GM18909 (cell line): Measurements from ENCODE around the gene CTAGE8.
"Not testable (repeated sequence)": the region's sequence is repeated elsewhere in the genome, so short reads cannot be mapped to it uniquely, and the experiment has no call there.

Experiments used
- ATAC-seq: cut with Tn5 transposase; IDR thresholded peaks from one replicate; pipeline ENCODE4 v1.9.1; 2021; ENCODE audit warnings: mild to moderate bottlenecking; ENCODE audit not compliant: unreplicated experiment, poor library complexity

CTAGE8 gene

GRCh38 chr7:144262128-144262527 lies 7.0 kb downstream of the CTAGE8 start:
- ATAC-seq: not testable (repeated sequence)

- ATAC-seq: not testable (repeated sequence)
Observed at GRCh38 chr7:144259067-144259466, 10.0 kb downstream of the CTAGE8 start.

GRCh38 chr7:144256112-144256511 lies 13.0 kb downstream of the CTAGE8 start:
- ATAC-seq: no peak

GRCh38 chr7:144255471-144255897 lies 13.6 kb downstream of the CTAGE8 start:
- no peak for ATAC-seq

GRCh38 chr7:144252307-144252706 lies 16.8 kb downstream of the CTAGE8 start:
- ATAC-seq: not testable (repeated sequence)

GRCh38 chr7:144247674-144248330 lies 21.3 kb downstream of the CTAGE8 start:
- ATAC-seq: not testable (repeated sequence)

GRCh38 chr7:144246967-144247366 lies 22.1 kb downstream of the CTAGE8 start:
- ATAC-seq: not testable (repeated sequence)

- not testable (repeated sequence) for ATAC-seq
Observed at GRCh38 chr7:144245372-144245771, 23.7 kb downstream of the CTAGE8 start.

GRCh38 chr7:144239365-144239764 lies 29.7 kb downstream of the CTAGE8 start, which contains the start of gene OR2A42:
TSS of gene OR2A42 (minus strand) at chr7:144239605. CDS start at chr7:144232843, 6,762 bp downstream.
- ATAC-seq: not testable (repeated sequence)

- ATAC-seq: not testable (repeated sequence)
Observed at GRCh38 chr7:144238530-144239082, 30.5 kb downstream of the CTAGE8 start.

GRCh38 chr7:144233039-144233438 lies 36.0 kb downstream of the CTAGE8 start:
- ATAC-seq: not testable (repeated sequence)

- not testable (repeated sequence) for ATAC-seq
Observed at GRCh38 chr7:144231027-144231426, 38.1 kb downstream of the CTAGE8 start.

- not testable (repeated sequence) for ATAC-seq
Observed at GRCh38 chr7:144228810-144229209, 40.3 kb downstream of the CTAGE8 start.

GRCh38 chr7:144226866-144227265 lies 42.2 kb downstream of the CTAGE8 start:
- not testable (repeated sequence) for ATAC-seq

- not testable (repeated sequence) for ATAC-seq
Observed at GRCh38 chr7:144223675-144224074, 45.4 kb downstream of the CTAGE8 start.

GRCh38 chr7:144220531-144220930 lies 48.6 kb downstream of the CTAGE8 start:
- ATAC-seq: not testable (repeated sequence)

GRCh38 chr7:144219149-144219548 lies 49.9 kb downstream of the CTAGE8 start:
- ATAC-seq: peak; percentile 40

GRCh38 chr7:144218581-144218980 lies 50.5 kb downstream of the CTAGE8 start:
- ATAC-seq: not testable (repeated sequence)

- not testable (repeated sequence) for ATAC-seq
Observed at GRCh38 chr7:144217200-144217599, 51.9 kb downstream of the CTAGE8 start.
